NB4 (cell line): Measurements from ENCODE around the gene CCS.

Source experiments
- CTCF ChIP-seq: IDR thresholded peaks from one replicate; pipeline ENCODE4 v1.5.1; 2012; ENCODE audit warnings: low read depth, low read length
- POLR2A ChIP-seq: IDR thresholded peaks from 2 replicates; pipeline ENCODE4 v1.6.1; 2011; ENCODE audit warnings: mild to moderate bottlenecking; ENCODE audit not compliant: insufficient read length; ENCODE audit errors: extremely low read depth

GRCh38 chr11:66557733-66558326 lies 35.2 kb upstream of the CCS start:
- TF ChIP-seq CTCF, result no peak
- no peak for TF ChIP-seq POLR2A
